Prostate gland (tissue), 2 donors: ENCODE data around the gene SHISA2.

Source experiments
- CTCF ChIP-seq, 4 experiments: fragments of 200-600 bp in 2 of 4; fragments of 450-650 bp in 2 of 4; sonication (generic) in 2 of 4; IDR thresholded peaks; 1 replicate in 3 of 4; 2 replicates in 1 of 4; pipeline ENCODE4 v1.5.1; 2016 to 2019; ENCODE audit warnings: antibody characterized with exemption in 4 of 4, mild to moderate bottlenecking in 2 of 4, moderate library complexity in 2 of 4
- POLR2A ChIP-seq: fragments of 450-650 bp; IDR thresholded peaks from one replicate; pipeline ENCODE4 v1.6.1; 2016; ENCODE audit warnings: antibody characterized with exemption, mild to moderate bottlenecking
- POLR2AphosphoS5 ChIP-seq: sonication (generic); formaldehyde crosslinking; IDR thresholded peaks from one replicate; pipeline ENCODE4 v1.6.1; 2017; ENCODE audit warnings: antibody characterized with exemption

- TF ChIP-seq CTCF (IDR thresholded peaks at IDR 0.05) (no peak), POLR2AphosphoS5 (no peak), POLR2A (no peak)
Measured at GRCh38 chr13:26024558-26024957, 27.3 kb downstream of the SHISA2 start.
